Suprapubic skin (tissue), 4 donors: Measurements from ENCODE around the gene RNASEH2B. TPM values are rescaled to one million over a fixed set of nuclear protein-coding genes. Genes with fewer than 3 reads are reported as not detected.

Experiments used
- DNase-seq, 2 donors: peaks; one replicate each; pipeline ENCODE4 v3.0.0-alpha.2; 2019; ENCODE audit warnings: low spot score in 2 of 2
- H3K27ac ChIP-seq: fragments of 200-600 bp; sonication (generic); one replicate; pipeline ENCODE4 v1.5.1; 2019
- H3K27me3 ChIP-seq: fragments of 200-600 bp; sonication (generic); one replicate; pipeline ENCODE4 v1.5.1; 2019
- H3K36me3 ChIP-seq: fragments of 200-600 bp; sonication (generic); one replicate; pipeline ENCODE4 v1.5.1; 2019
- H3K4me1 ChIP-seq: fragments of 200-600 bp; sonication (generic); one replicate; pipeline ENCODE4 v1.5.1; 2019
- H3K4me3 ChIP-seq: fragments of 200-600 bp; sonication (generic); one replicate; pipeline ENCODE4 v1.5.1; 2019; ENCODE audit warnings: mild to moderate bottlenecking
- H3K9me3 ChIP-seq: fragments of 200-600 bp; sonication (generic); one replicate; pipeline ENCODE4 v1.5.1; 2019
- CTCF ChIP-seq, 2 donors: fragments of 200-600 bp in 1 of 2; fragments of 450-650 bp in 1 of 2; sonication (generic) in 1 of 2; IDR thresholded peaks; one replicate each; pipeline ENCODE4 v1.5.1; 2016 to 2019; ENCODE audit warnings: antibody characterized with exemption in 2 of 2, mild to moderate bottlenecking in 1 of 2, moderate library complexity in 1 of 2
- EP300 ChIP-seq: sonication (generic); formaldehyde crosslinking; IDR thresholded peaks from one replicate; pipeline ENCODE4 v1.6.1; 2017; ENCODE audit warnings: antibody characterized with exemption
- POLR2A ChIP-seq, 2 donors: fragments of 450-650 bp; IDR thresholded peaks; one replicate each; pipeline ENCODE4 v1.6.1; 2017; ENCODE audit warnings: antibody characterized with exemption in 2 of 2, mild to moderate bottlenecking in 2 of 2, moderate library complexity in 2 of 2
- POLR2AphosphoS5 ChIP-seq, 3 donors: sonication (generic); formaldehyde crosslinking; IDR thresholded peaks; one replicate each; pipeline ENCODE4 v1.6.1; 2017; ENCODE audit warnings: antibody characterized with exemption in 3 of 3
- WGBS: methylation state at CpG from one replicate; pipeline ENCODE4 v1.1.5; 2018; 5-methylcytosine and 5-hydroxymethylcytosine counted together
- total RNA-seq, 4 donors: library from RNA; depleted of rRNA; stranded (reverse); fragments of >200 nt; gene quantifications; one replicate each; pipeline ENCODE4 v1.1.0, GENCODE V29; 2016

RNASEH2B gene
- total RNA-seq, 4 donors from 2014 or later: 11.0 to 39.9 (median 21.7) TPM

- Histone ChIP-seq H3K27ac (no peak overlapping the region), H3K4me1 (peaks cover 3% of the 10 kb centered on the region), H3K9me3 (no peaks in the 10 kb centered on the region), H3K27me3 (no peaks in the 10 kb centered on the region), H3K4me3 (no peak overlapping the region), H3K36me3 (peaks cover 6% of the 10 kb centered on the region)
- TF ChIP-seq CTCF (IDR thresholded peaks at IDR 0.05) (no peak), EP300 (no peak), POLR2A (IDR thresholded peaks at IDR 0.05) (no peak), POLR2AphosphoS5 (IDR thresholded peaks at IDR 0.05) (no peak)
- WGBS: 66% methylated on average over 1 of the region's 1 CpG
- no peak for DNase-seq
Measured at GRCh38 chr13:50948601-50949000, 39.0 kb downstream of the RNASEH2B start.

- Histone ChIP-seq H3K4me3 (no peak overlapping the region), H3K9me3 (no peaks in the 10 kb centered on the region), H3K4me1 (peaks cover 3% of the 10 kb centered on the region), H3K27me3 (no peaks in the 10 kb centered on the region), H3K36me3 (peaks cover 9% of the 10 kb centered on the region), H3K27ac (no peak overlapping the region)
- no peak for DNase-seq
- WGBS: 47% methylated on average over 3 of the region's 3 CpGs
- TF ChIP-seq POLR2AphosphoS5 (IDR thresholded peaks at IDR 0.05) (no peak), EP300 (no peak), CTCF (IDR thresholded peaks at IDR 0.05) (no peak), POLR2A (IDR thresholded peaks at IDR 0.05) (no peak)
Measured at GRCh38 chr13:50950849-50951248, 41.3 kb downstream of the RNASEH2B start.

- H3K4me3 ChIP-seq: no peak overlapping the region
- peaks cover 3% of the 10 kb centered on the region for H3K4me1 ChIP-seq
- WGBS: 60% methylated on average over 3 of the region's 3 CpGs
- TF ChIP-seq POLR2AphosphoS5 (IDR thresholded peaks at IDR 0.05) (no peak), POLR2A (IDR thresholded peaks at IDR 0.05) (no peak)
- H3K36me3 ChIP-seq: peaks cover 9% of the 10 kb centered on the region
- H3K27ac ChIP-seq: no peak overlapping the region
- no peaks in the 10 kb centered on the region for H3K9me3 ChIP-seq
- no peak for DNase-seq
- no peaks in the 10 kb centered on the region for H3K27me3 ChIP-seq
Measured at GRCh38 chr13:50951366-50951765, 41.8 kb downstream of the RNASEH2B start.

GRCh38 chr13:50955241-50955640 lies 45.6 kb downstream of the RNASEH2B start:
- Histone ChIP-seq H3K4me1 (peaks cover 3% of the 10 kb centered on the region), H3K36me3 (peaks cover 9% of the 10 kb centered on the region), H3K27ac (no peak overlapping the region), H3K4me3 (no peak overlapping the region), H3K9me3 (no peaks in the 10 kb centered on the region), H3K27me3 (no peaks in the 10 kb centered on the region)
- no peak for DNase-seq
- TF ChIP-seq EP300 (no peak), POLR2AphosphoS5 (IDR thresholded peaks at IDR 0.05) (no peak), CTCF (IDR thresholded peaks at IDR 0.05) (no peak), POLR2A (IDR thresholded peaks at IDR 0.05) (no peak)
- 92% methylated on average over 4 of the region's 4 CpGs for WGBS

- Histone ChIP-seq H3K36me3 (peaks cover 9% of the 10 kb centered on the region), H3K27ac (no peak overlapping the region)
- WGBS: 100% methylated on average over 1 of the region's 1 CpG
Measured at GRCh38 chr13:50955798-50956197, 46.2 kb downstream of the RNASEH2B start.

More at GRCh38 chr13:50955798-50956197, 46.2 kb downstream of the RNASEH2B start:
- TF ChIP-seq EP300: no peak
- no peak for TF ChIP-seq CTCF (IDR thresholded peaks at IDR 0.05)
- no peak for TF ChIP-seq POLR2A (IDR thresholded peaks at IDR 0.05)
- no peak for TF ChIP-seq POLR2AphosphoS5 (IDR thresholded peaks at IDR 0.05)
- no peaks in the 10 kb centered on the region for H3K27me3 ChIP-seq
- DNase-seq: no peak
- no peak overlapping the region for H3K4me3 ChIP-seq
- H3K4me1 ChIP-seq: peaks cover 1% of the 10 kb centered on the region
- H3K9me3 ChIP-seq: no peaks in the 10 kb centered on the region
